ENCODE measurements around the gene HSPA12A.
"Not testable (repeated sequence)": the region's sequence is repeated elsewhere in the genome, so short reads cannot be mapped to it uniquely, and the experiment has no call there.

The HSPA12A gene

DNA sequence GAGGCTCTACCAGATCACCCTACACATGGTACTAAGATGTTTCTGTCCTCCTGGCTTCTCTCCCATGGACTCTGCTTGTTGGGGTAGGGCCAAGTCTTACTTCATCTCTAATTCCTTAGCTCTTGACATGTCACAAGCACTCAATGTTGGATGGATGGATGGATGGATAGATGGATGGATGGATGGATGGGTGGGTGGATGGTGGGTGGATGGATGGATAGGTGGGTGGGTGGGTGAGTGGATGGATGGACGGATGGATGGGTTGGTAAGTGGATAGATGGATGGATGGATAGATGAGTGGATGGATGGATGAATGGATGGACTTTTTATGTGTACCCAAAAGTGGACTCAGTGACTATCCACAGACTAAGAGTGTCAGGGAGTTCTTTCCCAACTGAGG is 28.5 kb downstream of the HSPA12A start:
- DNase-seq = no peak

DNA sequence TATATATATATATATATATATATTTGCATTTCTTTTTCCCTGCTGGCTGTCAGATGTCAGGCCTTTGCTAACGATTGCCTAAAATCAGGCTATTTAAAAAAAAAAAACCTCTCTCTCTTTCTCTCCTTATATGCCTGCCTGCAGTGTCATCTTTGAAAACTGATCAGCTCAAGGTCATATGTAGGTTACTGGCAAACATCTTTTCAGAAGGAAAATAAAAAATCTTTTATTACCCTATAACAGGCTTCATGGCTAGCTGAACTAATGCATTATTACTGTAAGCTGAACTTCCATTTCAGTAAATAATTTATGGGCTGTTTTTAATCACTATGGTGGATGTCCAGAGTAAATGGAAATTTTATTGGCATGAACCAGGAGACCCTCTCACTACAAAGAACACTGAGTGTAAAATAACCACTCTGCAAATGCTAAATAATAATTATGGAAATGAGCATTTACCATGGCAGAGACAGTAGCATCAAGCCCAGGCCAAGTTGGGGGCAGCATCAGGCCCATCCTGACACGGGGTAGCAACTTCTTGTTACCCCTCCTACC is 29.3 kb downstream of the HSPA12A start:
- DNase-seq = no peak

DNA sequence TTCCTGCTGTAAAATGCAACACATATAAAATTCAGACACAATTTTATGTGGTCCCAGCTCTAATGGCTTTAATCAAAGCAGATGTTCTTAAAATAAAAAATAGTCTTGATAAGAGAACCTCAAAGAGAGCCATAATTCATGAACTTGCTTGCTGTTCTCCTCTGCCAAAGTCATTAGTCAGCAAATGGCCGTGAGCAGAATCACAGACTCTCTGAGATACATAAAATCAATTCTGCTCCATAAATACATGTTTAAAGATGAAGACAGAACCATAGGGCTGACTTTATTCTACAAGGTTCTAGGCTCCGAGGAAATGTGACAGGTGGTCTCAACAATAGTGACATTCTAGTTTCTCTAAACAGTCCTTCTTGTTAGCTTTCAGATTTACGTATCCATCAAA is 29.8 kb downstream of the HSPA12A start:
- no peak for DNase-seq

DNA sequence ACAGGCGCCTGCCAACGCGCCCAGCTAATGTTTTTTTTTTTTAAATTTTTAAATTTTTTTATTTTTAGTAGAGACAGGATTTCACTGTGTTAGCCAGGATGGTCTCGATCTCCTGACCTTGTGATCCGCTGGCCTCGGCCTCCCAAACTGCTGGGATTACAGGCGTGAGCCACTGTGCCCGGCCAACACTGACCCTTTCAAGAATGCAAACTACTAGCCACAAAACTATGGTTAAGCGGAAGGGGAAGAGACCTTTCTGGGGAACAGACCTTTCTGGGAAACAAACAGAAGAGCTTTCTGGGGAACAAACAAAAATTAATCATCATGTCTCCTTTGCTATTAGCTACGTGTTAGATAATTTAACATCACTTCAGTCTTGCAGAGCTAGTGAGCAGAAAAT is 30.6 kb downstream of the HSPA12A start:
- not testable (repeated sequence) for DNase-seq

DNA sequence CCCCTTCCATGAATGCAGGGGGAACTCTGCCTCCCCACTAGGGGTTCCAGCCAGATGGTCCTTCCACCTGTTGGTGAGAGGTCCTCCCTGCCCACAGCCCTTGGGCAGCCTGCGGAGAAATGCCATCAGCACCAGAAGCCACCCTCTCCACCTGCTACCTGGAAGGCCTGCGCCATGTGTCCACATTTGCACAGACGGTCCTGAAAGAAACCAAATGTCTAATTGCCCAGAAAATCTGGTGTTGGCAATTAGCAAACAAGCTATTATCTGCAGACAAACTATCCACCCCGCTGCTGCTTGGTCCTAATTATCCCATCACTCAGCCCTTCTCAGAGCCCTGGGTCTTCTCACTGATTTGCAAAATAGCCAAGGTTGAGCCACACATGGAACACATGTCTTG is 32.3 kb downstream of the HSPA12A start:
- no peak for DNase-seq

DNA sequence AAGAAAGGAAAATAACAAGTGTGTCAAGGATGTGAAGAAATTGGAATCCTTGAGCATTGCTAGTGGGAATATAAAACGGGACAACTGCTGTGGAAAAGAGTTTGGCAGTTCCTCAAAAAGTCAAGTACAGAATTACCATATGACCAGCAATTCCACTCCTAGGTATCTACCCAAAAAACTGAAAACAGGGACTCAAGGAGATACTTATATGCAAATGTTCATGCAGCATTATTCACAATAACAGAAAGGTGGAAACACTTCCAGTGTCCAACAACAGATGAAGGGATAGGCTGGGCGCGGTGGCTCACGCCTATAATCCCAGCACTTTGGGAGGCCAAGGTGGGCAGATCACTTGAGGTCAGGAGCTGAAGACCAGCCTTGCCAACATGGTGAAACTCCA is 33.5 kb downstream of the HSPA12A start:
- no peak for DNase-seq

DNA sequence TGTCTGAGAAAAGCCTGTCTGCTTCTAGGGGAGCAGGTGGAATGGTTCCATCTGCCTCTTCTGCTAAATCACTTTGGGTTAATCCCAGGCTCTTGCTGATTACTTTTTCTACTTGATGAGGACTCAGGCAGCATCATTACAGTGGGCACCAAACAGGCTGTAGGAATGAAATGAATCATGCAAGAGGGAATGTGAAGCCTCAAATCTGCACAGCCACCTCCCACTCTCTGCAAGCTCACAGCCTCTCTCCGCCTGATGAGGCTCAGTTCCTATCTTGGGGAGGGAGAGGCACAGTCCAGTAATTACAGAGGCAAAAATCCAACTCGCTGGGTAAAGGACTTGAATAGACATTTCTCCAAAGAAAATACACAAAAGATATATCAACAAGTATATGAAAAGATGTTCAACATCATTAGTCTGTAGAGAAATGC is 34.0 kb downstream of the HSPA12A start:
- no peak for DNase-seq

DNA sequence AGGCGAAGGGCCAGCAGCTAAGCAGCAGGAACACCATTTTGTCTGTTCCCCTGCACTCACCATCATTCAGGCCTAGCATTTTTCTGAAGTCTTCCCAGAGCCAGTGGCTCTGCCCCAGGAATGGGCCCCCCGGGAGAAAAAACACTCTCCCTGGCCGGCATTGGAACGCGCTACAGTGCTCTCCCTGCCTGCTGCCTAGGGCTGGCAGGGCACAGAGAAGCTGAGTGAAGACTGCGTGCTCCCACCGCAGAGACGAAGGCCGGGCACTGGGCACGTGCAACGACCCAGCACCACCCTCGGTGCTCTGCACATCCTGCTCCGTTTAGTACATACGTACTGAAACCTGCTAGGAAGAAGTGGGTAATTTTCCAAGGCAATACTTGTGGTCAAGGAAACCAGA is 34.4 kb downstream of the HSPA12A start:
- no peak for DNase-seq

DNA sequence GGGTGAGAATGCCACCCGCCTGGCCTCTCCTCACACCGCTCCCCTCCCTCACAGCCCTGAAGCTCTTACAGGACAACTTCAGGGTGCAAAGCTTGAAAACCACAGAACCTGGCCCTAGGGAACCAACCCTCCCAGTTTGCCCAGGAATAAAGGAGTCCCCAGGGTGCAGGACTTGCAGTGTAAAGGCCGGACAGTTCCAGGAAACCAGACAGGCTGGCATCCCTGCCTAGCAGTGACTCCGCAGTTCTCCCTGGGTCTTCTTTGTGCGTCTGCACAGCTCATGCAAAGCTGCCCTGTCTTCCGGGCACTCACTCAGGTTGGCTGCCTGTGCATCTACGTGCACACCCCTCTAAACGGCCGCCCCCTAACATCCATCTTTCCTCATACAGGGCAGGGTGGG is 36.1 kb downstream of the HSPA12A start:
- no peak for DNase-seq

DNA sequence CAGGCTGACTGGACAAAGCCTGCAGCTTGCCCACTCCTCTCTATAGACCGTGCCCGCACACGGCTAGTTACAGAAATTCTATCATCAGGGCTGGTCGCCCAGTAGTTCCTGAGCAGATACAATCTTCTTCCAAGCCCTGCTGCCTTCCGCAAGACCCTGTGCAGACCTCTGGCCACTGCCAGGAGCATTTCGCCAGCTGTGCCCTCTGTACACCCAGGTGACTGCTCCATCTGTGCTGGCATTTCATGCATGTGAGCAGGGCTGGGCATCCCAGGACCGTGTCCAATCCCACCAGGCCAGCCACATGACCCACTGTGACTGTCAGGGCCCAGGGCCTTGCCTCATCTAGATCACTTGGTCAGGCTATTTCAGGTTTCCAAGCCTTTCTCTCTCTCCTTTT is 36.9 kb downstream of the HSPA12A start:
- DNase-seq = no peak

DNA sequence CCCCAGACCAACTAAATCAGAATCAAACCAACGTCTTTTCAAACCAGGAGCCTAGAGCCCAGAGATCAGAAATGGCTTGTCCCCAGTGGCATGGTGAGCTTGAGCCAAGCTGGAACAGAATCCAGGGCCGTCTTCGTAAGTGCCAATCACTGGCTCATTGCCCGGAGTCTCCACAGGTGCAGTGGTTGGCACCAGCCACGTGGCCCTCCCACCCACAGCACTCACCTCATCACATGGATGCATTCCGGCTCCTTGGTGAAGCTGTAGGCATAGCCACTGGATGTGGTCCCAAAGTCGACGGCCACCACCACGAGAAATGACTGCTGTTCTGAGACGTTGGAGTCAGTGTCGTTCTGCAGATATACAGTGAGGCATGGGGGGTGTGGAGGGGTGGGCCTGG is 37.4 kb downstream of the HSPA12A start:
- DNase-seq = no peak

DNA sequence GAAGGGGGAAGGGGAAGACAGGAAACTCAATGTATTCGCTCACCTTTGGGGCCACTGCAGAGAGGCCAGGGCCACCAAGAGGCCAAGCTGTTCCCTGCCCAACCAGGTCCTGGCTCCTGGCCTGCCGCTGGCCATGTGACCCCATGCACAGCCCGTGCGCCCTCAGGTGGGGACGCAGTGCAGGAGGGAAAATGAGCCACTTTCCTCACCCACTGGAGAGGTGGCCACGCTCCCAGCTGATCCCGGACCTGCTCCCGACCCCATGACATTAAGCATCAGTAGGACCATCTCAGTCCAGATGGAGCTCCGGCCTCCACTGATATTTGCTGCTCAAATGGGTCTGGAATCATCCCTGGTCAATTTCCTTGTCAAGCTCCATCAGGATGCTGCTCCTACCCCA is 40.2 kb downstream of the HSPA12A start:
- no peak for DNase-seq

DNA sequence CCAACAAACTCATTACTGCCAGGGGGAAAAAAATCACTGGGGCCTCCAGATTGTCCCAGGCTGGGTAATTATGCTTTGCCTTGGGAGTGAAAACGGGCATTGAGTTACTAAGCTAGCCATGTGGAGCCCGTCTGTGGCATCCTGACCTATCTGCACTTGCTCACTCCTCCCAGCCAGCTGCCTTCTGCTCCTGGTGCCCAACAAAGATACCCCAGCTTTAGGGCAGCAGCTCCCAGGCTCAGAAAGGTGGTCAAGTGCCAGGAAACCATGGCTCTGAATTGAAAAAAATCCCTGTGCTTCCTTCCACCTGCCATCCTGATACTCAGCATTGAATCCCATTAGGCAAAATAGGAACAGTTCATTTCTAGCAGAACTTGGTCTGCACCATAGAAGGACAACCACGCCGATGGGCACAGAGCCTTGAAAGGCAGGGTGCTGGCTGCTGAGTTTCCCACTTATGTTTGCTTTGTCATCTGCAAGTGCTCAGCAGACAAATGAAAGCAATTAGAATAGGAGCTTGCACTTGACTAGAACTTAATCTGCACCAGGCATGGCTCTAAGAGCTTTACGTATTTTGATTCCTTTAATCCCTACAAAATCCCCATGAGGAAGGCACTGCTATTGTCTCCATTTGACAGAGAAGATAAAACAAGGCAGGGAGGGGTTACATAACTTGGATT is 42.8 kb downstream of the HSPA12A start:
- no peak for DNase-seq

DNA sequence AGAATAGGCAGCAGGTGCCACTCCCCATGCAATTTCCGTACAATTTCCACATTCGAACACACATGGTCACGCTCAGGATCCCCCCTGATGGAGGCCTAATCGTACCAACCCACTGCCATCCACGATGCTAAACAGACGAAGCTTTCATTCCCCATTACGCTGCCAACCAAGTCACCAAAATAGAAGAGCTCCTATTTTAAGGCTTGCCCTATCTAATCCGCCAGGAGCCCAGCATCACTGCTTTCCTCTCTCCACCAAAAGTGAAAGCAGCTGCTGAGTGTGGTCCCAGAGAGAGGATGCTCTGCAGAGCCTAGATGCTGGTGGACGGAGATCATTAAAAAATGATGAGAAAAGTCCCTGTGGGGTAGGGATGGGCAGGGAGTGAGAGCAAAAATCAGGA is 43.3 kb downstream of the HSPA12A start:
- no peak for DNase-seq

DNA sequence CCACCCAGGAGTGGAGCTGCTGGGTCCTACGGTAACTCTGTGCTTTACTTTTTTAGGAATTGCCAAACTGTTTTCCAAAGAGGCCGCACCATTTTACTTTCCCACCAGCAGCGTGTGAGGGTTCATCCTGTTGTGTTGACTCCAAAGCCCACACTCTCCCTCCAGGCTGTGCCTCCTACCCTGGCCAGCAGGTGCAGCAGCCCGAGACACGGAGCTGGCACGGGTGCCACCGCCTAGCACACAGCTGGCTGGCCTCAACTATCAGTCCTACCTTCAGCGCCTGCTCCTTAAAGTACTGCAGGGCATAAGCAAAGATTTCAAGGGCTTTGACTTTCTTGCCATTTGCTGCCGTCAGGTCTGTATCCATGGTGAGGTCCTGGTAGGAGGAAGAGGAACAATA is 44.0 kb downstream of the HSPA12A start:
- no peak for DNase-seq

DNA sequence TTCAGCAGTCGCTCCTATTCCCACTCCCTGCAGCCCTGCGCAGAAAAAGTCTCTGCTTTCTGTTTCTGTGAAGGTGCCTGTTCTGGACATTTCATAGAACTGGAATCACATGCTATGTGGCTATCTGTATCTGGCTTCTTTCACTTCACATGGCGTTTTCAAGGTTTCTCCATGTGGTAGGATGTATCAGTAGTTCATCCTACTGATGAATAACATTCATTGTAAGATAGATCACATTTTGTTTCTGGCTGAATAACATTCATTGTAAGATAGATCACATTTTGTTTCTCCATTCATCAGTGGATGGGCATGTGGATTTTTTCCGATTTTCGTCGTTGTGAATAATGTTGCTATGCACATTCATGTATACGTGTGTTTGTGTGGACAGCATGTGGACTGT is 44.5 kb downstream of the HSPA12A start:
- DNase-seq = no peak

DNA sequence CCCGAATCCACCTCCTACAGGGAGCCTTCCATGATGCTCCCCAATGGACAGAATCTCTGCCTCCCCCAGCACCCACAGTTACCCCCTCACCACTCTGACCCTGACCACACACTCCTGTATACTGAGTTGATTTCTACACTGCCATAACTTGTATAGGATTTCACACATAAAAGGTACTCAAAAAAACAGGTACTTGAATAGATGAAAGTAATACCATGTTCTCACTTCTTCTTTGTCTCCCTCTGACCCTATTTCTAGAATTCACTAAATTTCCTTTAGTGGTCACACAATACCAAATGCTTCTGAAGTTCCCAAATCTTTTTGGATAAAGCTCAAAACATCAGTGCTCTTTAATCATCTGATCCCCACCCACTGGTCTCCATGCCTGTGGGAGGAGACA is 45.4 kb downstream of the HSPA12A start:
- no peak for DNase-seq

DNA sequence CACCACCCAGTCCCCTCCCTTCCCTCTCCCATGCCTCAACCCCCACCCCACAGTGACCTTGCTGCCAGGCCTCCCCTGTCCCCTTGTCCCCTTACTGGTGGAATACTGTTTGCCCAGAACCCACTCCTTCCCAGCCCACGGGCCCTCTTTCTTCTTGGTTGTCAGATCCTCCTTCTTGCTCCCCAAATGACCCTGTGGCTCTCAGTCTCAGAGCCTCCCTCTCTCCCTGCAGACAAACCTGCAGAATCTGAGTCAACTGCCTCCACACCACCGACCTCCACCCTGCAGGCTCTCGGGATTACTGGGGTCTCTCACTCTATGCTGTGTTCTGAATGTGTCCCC is 47.5 kb downstream of the HSPA12A start:
- no peak for DNase-seq

DNA sequence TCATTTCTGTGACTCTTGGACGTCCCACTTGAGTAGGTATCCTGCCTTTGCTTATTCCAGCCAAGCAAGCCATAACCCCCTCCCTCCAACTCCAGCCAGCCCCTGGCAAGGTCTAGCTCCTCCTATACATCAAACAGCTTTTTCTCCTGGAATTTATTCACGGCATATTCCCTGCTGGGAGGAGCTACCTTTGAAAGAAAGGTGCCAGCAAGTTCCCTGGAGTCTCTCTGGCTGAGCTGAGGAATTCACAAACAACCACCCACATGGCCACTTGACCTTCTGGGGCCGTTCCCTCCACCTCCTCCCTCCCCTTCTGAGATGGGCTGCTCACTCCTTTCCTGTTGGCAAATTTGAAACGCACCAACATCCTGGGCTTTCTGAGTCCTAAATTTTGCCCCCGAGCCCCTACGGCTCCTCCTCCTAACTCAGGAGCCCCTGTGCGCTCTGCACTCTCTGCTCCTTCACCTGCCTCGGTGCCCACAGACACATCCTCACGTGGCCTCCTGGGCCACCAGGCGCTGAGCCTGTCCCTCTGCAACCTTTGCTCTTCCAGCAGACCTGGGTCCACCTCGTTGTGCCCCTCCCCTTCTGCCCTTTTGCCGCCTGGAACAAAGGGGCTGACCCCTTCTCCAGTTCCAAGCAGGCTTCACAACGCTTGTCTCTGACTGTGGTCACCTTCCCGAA is 48.0 kb downstream of the HSPA12A start:
- no peak for DNase-seq

DNA sequence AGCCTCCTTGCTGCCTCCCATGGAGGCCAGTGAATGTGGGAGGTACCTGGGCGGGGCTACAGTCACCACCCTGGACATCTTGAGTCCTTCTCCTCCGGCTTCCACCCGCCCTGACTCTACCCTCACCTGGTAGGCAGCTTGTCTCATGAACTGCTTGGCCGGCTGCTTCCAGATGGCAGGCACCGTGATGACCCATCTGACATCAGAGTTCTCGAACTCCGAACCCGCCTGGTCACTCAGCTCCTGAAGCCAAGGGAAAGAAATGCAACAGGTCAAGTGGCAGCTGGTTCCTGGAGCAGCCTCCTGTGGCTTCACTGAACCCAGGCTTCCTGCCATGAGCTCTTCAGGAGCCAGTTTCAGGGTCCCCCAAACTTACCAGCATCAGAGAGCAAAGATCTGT is 50.1 kb downstream of the HSPA12A start:
- no peak for DNase-seq

DNA sequence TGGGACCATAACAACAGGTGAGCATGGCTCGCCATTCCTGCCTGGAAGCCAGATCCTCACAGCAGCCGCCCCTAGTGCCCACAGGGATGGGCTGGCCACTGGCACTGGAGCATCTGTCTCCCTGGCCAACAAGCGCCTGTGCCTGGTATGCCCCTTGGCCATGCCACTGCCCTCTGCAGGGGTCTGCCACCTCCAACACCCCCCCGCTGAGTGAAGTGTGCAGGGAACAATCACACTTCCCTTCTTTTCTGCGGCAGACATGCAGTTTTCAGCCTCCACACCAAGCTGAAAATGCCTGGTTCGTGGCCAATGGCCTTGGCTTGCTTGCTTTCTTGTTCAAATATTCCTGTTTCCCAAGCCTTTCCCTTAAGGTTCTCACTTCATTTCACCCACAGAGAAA is 50.7 kb downstream of the HSPA12A start:
- no peak for DNase-seq

DNA sequence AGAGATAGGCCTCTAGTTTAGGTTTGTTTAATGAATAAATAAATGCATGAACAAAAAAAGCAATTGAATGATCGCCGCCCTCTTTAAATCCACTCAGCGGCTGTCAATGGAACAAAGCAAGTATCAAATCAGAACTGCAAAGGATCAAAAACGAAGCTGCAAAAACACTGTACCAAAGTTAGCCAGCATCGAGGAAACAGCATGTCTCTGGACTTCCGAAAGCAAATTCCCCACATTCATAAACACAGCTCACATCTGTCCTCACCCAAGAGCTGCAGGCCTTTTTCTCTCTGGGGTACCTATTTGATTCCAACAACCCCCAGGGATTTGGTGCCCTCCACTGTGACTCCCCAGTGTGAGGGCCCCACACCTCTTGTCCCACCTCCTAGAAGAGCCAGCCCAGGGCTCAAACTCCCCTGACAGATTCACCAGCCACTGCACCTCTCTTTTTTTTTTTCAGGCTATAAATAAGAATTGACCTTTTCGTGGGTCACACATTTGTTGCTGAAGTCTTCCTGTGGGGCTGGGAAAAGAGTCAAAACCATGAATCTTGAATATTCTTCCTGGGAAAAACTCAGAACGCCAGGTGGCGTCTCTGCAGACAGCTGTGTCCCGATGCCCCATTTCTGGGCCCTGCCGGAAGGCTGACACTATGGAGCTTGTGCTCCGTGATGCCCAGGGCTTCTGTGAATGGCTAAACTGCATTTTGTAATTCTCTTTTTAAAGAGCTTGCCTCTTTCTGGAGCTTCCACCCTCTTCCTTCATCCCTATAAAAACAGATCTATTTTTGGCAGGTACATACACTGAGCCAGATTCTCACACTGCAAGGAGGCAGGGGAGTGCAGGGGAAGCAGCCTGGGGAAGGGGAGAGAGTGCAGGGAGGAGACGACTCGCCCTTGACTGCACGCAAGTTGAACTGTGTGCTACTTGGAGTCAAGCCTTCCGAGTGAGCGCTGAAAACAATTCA is 51.7 kb downstream of the HSPA12A start:
- DNase-seq = no peak

DNA sequence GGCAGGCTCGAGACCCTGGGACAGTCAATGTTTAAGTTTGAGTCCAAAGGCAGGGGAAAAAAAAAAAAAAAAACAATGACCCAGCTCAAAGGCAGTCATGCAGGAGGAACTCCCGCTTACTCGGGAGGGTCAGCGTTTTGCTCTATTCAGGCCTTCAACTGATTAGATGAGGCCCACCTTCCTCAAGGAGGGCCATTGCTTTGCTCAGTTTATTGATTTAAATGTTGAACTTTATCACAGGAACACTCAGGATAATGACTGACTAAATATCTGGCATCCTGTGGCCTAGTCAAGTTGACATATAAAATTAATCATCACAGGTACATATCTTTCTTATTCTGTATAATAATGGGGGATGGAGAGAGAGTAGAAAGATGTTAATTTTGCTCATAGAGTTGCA is 52.6 kb downstream of the HSPA12A start:
- DNase-seq = no peak

Measured in hematopoietic multipotent progenitor cell treated with erythropoietin and hydrocortisone succinate and interleukin-3 and kit ligand, for 8 days (in vitro differentiated cells).